Measurements from ENCODE around the gene MRPL22. TPM values are rescaled to one million over a fixed set of nuclear protein-coding genes. Genes with fewer than 3 reads are reported as not detected.

Gene MRPL22
- total RNA-seq, 4 donors from 2014 or later = 9.4 to 13.2 (median 12.5) TPM; not detected in 1

DNA sequence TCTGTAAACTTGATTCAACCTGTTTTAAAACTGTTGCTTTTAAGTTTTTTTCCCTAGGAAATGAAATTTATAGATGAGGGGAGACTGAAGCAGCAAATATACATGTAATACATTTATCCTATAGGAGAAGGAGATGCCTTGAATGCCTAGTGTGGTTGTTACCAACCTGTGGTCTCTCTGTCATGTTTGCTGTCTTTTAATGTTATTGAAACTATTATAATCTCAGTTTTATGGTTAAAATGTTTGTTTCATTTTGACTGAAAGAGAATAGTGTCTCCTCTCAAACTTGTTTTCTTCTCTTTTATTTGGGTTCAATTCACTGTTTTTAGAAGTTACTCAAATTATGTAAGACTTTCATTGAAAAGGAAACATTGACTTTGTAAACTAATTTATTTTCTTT is 15.8 kb downstream of the MRPL22 start:
- Histone ChIP-seq H3K4me3 (no peak overlapping the region), H3K4me1 (no peaks in the 10 kb centered on the region), H3K27me3 (no peaks in the 10 kb centered on the region), H3K27ac (no peak overlapping the region), H3K9me3 (no peaks in the 10 kb centered on the region), H3K36me3 (peaks cover 0 to 49% (median 4%) of the 10 kb centered on the region in 4 donors)
- TF ChIP-seq, protein P1, sequence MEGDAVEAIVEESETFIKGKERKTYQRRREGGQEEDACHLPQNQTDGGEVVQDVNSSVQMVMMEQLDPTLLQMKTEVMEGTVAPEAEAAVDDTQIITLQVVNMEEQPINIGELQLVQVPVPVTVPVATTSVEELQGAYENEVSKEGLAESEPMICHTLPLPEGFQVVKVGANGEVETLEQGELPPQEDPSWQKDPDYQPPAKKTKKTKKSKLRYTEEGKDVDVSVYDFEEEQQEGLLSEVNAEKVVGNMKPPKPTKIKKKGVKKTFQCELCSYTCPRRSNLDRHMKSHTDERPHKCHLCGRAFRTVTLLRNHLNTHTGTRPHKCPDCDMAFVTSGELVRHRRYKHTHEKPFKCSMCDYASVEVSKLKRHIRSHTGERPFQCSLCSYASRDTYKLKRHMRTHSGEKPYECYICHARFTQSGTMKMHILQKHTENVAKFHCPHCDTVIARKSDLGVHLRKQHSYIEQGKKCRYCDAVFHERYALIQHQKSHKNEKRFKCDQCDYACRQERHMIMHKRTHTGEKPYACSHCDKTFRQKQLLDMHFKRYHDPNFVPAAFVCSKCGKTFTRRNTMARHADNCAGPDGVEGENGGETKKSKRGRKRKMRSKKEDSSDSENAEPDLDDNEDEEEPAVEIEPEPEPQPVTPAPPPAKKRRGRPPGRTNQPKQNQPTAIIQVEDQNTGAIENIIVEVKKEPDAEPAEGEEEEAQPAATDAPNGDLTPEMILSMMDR (IDR thresholded peaks at IDR 0.05) = no peak
- TF ChIP-seq POLR2AphosphoS5 (IDR thresholded peaks at IDR 0.05) = no peak
- no peak for TF ChIP-seq EP300 (IDR thresholded peaks at IDR 0.05; ENCODE audit: low read depth)
- no peak for TF ChIP-seq POLR2A (IDR thresholded peaks at IDR 0.05)
- DNase-seq = no peak
- intact Hi-C loops (cut with DNase I; ENCODE audit: low total_unique reads) = no loop called here
- in situ Hi-C loops (cut with MboI; ENCODE audit: low pct_ligation_motif_present in 1 of 4, low pct_unique_long_range_greater_than_20kb in 1 of 4, low sequenced_read_pairs in 3 of 4) = no loop called here

DNA sequence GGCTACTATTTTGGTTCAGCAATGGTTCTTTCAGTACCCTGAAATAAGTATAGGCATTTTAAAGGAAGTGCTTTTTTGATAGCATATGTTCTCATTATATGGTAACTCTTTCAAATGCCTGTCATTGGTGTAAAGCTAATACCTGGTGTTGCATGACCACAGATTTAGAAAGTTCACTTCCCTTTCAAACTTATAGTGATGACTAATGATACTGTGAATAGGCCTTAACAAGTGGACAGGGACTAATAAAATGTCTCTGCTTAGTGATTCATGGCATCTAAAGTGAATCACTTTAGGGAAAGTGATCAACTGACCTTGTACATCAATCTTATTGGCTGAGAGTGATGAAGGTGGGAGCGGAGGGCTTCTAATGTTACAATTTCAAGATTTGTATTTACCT is 21.6 kb downstream of the MRPL22 start:
- no peak overlapping the region for H3K27ac ChIP-seq
- no peaks in the 10 kb centered on the region for H3K27me3 ChIP-seq
- DNase-seq = no peak
- in situ Hi-C loops (cut with MboI; ENCODE audit: low pct_ligation_motif_present in 1 of 4, low pct_unique_long_range_greater_than_20kb in 1 of 4, low sequenced_read_pairs in 3 of 4) = no loop called here
- TF ChIP-seq, protein P1 (IDR thresholded peaks at IDR 0.05) = no peak
- TF ChIP-seq EP300 (IDR thresholded peaks at IDR 0.05; ENCODE audit: low read depth) (no peak), POLR2AphosphoS5 (IDR thresholded peaks at IDR 0.05) (no peak), POLR2A (IDR thresholded peaks at IDR 0.05) (no peak)
- H3K36me3 ChIP-seq = peaks cover 0 to 50% (median 11%) of the 10 kb centered on the region in 4 donors
- H3K4me1 ChIP-seq = no peaks in the 10 kb centered on the region
- intact Hi-C loops (cut with DNase I; ENCODE audit: low total_unique reads) = loop anchor here (5.0 kb wide), 1 partner anchor 460 kb away; no protein-coding TSS in a partner anchor
- H3K9me3 ChIP-seq = no peaks in the 10 kb centered on the region
- 97 to 100% methylated on average over 1 of the region's 1 CpG for WGBS, 2 donors (ENCODE audit: low coverage in 1 of 2)
- H3K4me3 ChIP-seq = no peak overlapping the region

DNA sequence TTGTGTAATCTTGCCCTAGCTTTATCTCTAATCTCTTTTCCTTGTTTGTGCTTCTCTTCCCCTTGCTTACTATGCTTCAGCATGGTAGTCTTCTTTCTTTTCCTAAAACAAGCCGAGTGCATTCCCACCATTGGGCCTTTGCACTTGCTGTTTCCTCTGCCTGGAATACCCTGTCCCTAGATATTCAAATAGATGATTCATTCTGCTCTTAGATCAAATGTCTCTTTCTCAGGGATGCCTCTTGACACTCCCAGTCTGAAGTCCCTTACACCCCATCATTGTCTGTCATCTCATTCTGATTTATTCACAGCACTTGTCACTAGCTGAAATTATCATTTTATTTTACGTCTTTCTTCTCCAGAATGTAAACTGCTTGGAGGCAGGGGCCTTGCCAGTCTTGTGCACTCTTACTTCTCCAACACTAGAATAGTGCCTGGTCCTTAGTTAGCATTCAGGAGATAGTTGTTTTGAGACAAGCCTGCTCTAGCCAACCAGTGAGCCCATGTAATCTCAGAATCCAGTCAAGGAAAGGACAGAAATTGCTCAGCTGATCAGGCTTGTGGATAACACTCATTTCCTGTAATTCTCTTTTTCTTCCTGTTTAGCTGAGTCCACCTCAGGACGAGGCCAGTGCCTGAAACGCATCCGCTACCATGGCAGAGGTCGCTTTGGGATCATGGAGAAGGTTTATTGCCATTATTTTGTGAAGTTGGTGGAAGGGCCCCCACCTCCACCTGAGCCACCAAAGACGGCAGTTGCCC is 25.4 kb downstream of the MRPL22 start:
- Histone ChIP-seq H3K27ac (no peak overlapping the region), H3K36me3 (peaks cover 0 to 29% (median 6%) of the 10 kb centered on the region in 4 donors)
- intact Hi-C loops (cut with DNase I; ENCODE audit: low total_unique reads) = no loop called here

DNA sequence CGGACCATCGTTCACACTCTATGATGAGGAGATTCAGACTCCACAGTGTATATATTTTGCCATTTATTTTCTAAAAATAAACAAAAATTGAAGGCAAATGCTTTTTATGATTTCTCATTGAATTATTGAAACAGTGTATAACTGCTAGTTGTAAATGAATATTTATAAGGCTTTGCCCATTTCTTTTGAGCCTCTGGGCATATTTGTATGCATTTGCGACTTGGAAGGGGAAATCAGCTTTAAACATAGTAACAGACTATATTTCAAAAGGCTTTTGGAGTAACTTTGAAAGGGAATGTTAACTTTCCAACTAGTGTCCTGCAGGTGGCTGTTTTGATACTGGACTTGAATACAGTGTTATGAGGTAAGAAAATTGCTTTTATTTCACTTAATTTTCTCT is 26.0 kb downstream of the MRPL22 start:
- H3K4me3 ChIP-seq = no peak overlapping the region
- no peak overlapping the region for H3K27ac ChIP-seq
- intact Hi-C loops (cut with DNase I; ENCODE audit: low total_unique reads) = no loop called here
- no peaks in the 10 kb centered on the region for H3K4me1 ChIP-seq
- 87 to 90% methylated on average over 3 of the region's 3 CpGs for WGBS, 2 donors (ENCODE audit: low coverage in 1 of 2)
- H3K36me3 ChIP-seq = peaks cover 0 to 23% (median 6%) of the 10 kb centered on the region in 4 donors
- no peaks in the 10 kb centered on the region for H3K9me3 ChIP-seq
- TF ChIP-seq, protein P1 (IDR thresholded peaks at IDR 0.05) = no peak
- TF ChIP-seq EP300 (IDR thresholded peaks at IDR 0.05; ENCODE audit: low read depth) = no peak
- TF ChIP-seq POLR2A (IDR thresholded peaks at IDR 0.05) = no peak
- TF ChIP-seq POLR2AphosphoS5 (IDR thresholded peaks at IDR 0.05) = no peak
- in situ Hi-C loops (cut with MboI; ENCODE audit: low pct_ligation_motif_present in 1 of 4, low pct_unique_long_range_greater_than_20kb in 1 of 4, low sequenced_read_pairs in 3 of 4) = no loop called here
- no peaks in the 10 kb centered on the region for H3K27me3 ChIP-seq
- DNase-seq = no peak

More for the DNA sequence above, 25.4 kb downstream of the MRPL22 start:
- in situ Hi-C loops (cut with MboI; ENCODE audit: low pct_ligation_motif_present in 1 of 4, low pct_unique_long_range_greater_than_20kb in 1 of 4, low sequenced_read_pairs in 3 of 4) = no loop called here
- no peaks in the 10 kb centered on the region for H3K4me1 ChIP-seq
- H3K4me3 ChIP-seq = no peak overlapping the region
- no peak for TF ChIP-seq POLR2A (IDR thresholded peaks at IDR 0.05)
- TF ChIP-seq POLR2AphosphoS5 (IDR thresholded peaks at IDR 0.05) = no peak
- TF ChIP-seq EP300 (IDR thresholded peaks at IDR 0.05; ENCODE audit: low read depth) = no peak
- TF ChIP-seq, protein P1 (IDR thresholded peaks at IDR 0.05) = no peak
- H3K27me3 ChIP-seq = no peaks in the 10 kb centered on the region
- H3K9me3 ChIP-seq = no peaks in the 10 kb centered on the region
- 80 to 88% methylated on average over 6 to 7 of the region's 7 CpGs for WGBS, 2 donors (ENCODE audit: low coverage in 1 of 2)
- DNase-seq = no peak

Measured in transverse colon (tissue), 4 donors.